Stomach (tissue), 9 donors: ENCODE results near the gene COL23A1. TPM values are rescaled to one million over a fixed set of nuclear protein-coding genes. Genes with fewer than 3 reads are reported as not detected.

Source experiments
- DNase-seq, 2 donors: peaks; one replicate each; pipeline versions ENCODE4 v3.0.0 to v3.0.0-alpha.2; 2013 to 2019
- H3K27ac ChIP-seq, 5 donors: fragments of 200-600 bp in 4 of 5; sonication (generic) in 4 of 5; one replicate each; pipeline ENCODE4 v1.5.1; 2013 to 2019; ENCODE audit warnings: mild to moderate bottlenecking in 1 of 5, moderate library complexity in 1 of 5
- H3K27me3 ChIP-seq, 3 donors: fragments of 200-600 bp; sonication (generic); one replicate each; pipeline ENCODE4 v1.5.1; 2017 to 2019; ENCODE audit warnings: mixed run types in 1 of 3
- H3K36me3 ChIP-seq, 4 donors: fragments of 200-600 bp; sonication (generic); 1 replicate in 3 of 4; 2 replicates in 1 of 4; pipeline ENCODE4 v1.5.1; 2016 to 2019
- H3K4me1 ChIP-seq, 4 donors: fragments of 200-600 bp; sonication (generic); one replicate each; pipeline ENCODE4 v1.5.1; 2016 to 2019
- H3K4me3 ChIP-seq, 4 donors: fragments of 200-600 bp; sonication (generic) in 3 of 4; one replicate each; pipeline ENCODE4 v1.5.1; 2016 to 2019; ENCODE audit warnings: mild to moderate bottlenecking in 1 of 4
- H3K9me3 ChIP-seq, 4 donors: fragments of 200-600 bp; sonication (generic); one replicate each; pipeline ENCODE4 v1.5.1; 2016 to 2019
- EP300 ChIP-seq: sonication (generic); formaldehyde crosslinking; IDR thresholded peaks from one replicate; pipeline ENCODE4 v1.6.1; 2017; ENCODE audit warnings: antibody characterized with exemption
- POLR2A ChIP-seq, 4 donors: fragments of 450-650 bp; IDR thresholded peaks; one replicate each; pipeline ENCODE4 v1.6.1; 2016; ENCODE audit warnings: antibody characterized with exemption in 4 of 4, control low read depth in 2 of 4, mild to moderate bottlenecking in 1 of 4, moderate library complexity in 1 of 4
- POLR2AphosphoS5 ChIP-seq, 3 donors: sonication (generic); formaldehyde crosslinking; IDR thresholded peaks; one replicate each; pipeline ENCODE4 v1.6.1; 2016; ENCODE audit warnings: antibody characterized with exemption in 3 of 3
- WGBS, 5 donors: extraction: QIAGEN DNeasy Blood & Tissue Kit in 3 of 5; methylation state at CpG; one replicate each; pipeline versions ENCODE4 v1.1.5 to v1.1.7; 2013 to 2018; 5-methylcytosine and 5-hydroxymethylcytosine counted together
- intact Hi-C: fragments of 100-400 bp; cut with DNase I; formaldehyde crosslinking; loops from one replicate; pipeline ENCODE4 v1.15.1; 2023; ENCODE audit warnings: low total_unique reads
- polyA plus RNA-seq, 3 donors: library from polyadenylated mRNA; stranded (reverse); fragments of 200-250 nt; gene quantifications; one replicate each; pipeline ENCODE4 v1.2.3, GENCODE V29; 2013
- total RNA-seq, 5 donors: library from RNA; depleted of rRNA; stranded (reverse); fragments of >200 nt; gene quantifications; one replicate each; pipeline versions ENCODE4 v1.1.0 to v1.2.3, GENCODE V29; 2014 to 2016
- TF ChIP-seq, protein P1 (sequence below), 7 experiments: fragments of 450-650 bp in 4 of 7; fragments of 200-600 bp in 3 of 7; sonication (generic) in 3 of 7; IDR thresholded peaks; one replicate each; pipeline ENCODE4 v1.5.1; 2016 to 2019; ENCODE audit warnings: antibody characterized with exemption in 7 of 7, control low read depth in 2 of 7, mild to moderate bottlenecking in 1 of 7
- donor health status: healthy with polysubstance abuse.
- donor health status: Bipolar disorder and iron deficiency.
- donor health status: healthy.

The COL23A1 gene
- total and polyA plus RNA-seq, 8 donors = under 0.01 to 7.0 (median 1.4) TPM

DNA sequence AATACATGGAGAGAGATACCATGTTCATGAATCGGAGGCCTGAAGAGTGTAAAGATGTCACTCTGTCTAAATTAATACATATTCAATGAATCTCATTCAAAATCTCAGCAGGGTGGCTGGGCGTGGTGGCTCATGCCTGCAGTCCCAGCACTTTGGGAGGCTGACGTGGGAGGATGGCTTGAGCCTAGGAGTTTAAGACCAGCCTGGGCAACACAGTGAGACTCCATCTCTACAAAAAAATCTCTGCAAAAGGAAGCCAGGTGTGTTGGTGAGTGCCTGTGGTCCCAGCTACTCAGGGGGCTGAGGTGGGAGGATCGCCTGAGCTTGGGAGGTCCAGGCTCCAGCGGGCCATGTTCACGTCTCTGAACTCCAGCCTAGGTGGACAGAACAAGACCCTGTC, 49.7 kb downstream of the COL23A1 start:
- Histone ChIP-seq H3K27ac (no peak overlapping the region), H3K4me1 (peaks cover 0 to 19% (median 9%) of the 10 kb centered on the region in 4 donors), H3K9me3 (no peaks in the 10 kb centered on the region), H3K36me3 (no peaks in the 10 kb centered on the region), H3K27me3 (no peaks in the 10 kb centered on the region), H3K4me3 (no peak overlapping the region)
- TF ChIP-seq, protein P1, sequence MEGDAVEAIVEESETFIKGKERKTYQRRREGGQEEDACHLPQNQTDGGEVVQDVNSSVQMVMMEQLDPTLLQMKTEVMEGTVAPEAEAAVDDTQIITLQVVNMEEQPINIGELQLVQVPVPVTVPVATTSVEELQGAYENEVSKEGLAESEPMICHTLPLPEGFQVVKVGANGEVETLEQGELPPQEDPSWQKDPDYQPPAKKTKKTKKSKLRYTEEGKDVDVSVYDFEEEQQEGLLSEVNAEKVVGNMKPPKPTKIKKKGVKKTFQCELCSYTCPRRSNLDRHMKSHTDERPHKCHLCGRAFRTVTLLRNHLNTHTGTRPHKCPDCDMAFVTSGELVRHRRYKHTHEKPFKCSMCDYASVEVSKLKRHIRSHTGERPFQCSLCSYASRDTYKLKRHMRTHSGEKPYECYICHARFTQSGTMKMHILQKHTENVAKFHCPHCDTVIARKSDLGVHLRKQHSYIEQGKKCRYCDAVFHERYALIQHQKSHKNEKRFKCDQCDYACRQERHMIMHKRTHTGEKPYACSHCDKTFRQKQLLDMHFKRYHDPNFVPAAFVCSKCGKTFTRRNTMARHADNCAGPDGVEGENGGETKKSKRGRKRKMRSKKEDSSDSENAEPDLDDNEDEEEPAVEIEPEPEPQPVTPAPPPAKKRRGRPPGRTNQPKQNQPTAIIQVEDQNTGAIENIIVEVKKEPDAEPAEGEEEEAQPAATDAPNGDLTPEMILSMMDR (IDR thresholded peaks at IDR 0.05) = no peak
- no peak for TF ChIP-seq EP300
- TF ChIP-seq POLR2AphosphoS5 (IDR thresholded peaks at IDR 0.05) = no peak
- TF ChIP-seq POLR2A (IDR thresholded peaks at IDR 0.05) = no peak
- DNase-seq = no peak
- 83 to 96% (median 91%) methylated on average over 6 of the region's 6 CpGs for WGBS, 5 donors
- intact Hi-C loops = no loop called here

DNA sequence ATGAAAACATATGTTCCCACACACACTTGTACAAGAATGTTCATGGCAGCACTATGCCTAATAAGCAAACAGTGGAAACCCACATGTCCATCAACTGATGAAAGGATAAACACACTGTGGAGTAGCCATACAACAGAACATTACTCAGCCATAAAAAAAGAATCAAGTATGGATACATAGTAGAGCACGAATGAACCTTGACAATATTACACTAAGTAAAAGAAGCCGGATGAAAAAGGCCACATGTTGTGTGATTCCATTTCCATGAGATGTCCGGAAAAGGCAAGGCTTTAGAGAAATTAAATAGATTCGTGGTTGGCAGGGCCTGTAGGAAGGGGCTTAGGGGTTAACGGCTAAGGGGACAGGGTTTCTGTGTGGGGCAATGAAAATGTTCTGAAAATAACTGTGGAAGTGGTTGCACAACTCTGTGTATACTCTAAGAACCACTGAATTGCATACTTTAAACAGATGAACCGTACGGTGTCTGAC, 51.4 kb downstream of the COL23A1 start:
- no peaks in the 10 kb centered on the region for H3K27me3 ChIP-seq
- peak overlapping the region in 2 of 5 donors; percentile 28 to 32 for H3K27ac ChIP-seq
- intact Hi-C loops = no loop called here
- H3K4me3 ChIP-seq = no peak overlapping the region
- no peaks in the 10 kb centered on the region for H3K9me3 ChIP-seq
- no peaks in the 10 kb centered on the region for H3K36me3 ChIP-seq
- WGBS, 5 donors = 55 to 80% (median 74%) methylated on average over 7 of the region's 7 CpGs
- no peak for TF ChIP-seq POLR2A (IDR thresholded peaks at IDR 0.05)
- TF ChIP-seq POLR2AphosphoS5 (IDR thresholded peaks at IDR 0.05) = no peak
- TF ChIP-seq EP300 = no peak
- peaks cover 0 to 28% (median 9%) of the 10 kb centered on the region in 4 donors for H3K4me1 ChIP-seq
- no peak for DNase-seq

DNA sequence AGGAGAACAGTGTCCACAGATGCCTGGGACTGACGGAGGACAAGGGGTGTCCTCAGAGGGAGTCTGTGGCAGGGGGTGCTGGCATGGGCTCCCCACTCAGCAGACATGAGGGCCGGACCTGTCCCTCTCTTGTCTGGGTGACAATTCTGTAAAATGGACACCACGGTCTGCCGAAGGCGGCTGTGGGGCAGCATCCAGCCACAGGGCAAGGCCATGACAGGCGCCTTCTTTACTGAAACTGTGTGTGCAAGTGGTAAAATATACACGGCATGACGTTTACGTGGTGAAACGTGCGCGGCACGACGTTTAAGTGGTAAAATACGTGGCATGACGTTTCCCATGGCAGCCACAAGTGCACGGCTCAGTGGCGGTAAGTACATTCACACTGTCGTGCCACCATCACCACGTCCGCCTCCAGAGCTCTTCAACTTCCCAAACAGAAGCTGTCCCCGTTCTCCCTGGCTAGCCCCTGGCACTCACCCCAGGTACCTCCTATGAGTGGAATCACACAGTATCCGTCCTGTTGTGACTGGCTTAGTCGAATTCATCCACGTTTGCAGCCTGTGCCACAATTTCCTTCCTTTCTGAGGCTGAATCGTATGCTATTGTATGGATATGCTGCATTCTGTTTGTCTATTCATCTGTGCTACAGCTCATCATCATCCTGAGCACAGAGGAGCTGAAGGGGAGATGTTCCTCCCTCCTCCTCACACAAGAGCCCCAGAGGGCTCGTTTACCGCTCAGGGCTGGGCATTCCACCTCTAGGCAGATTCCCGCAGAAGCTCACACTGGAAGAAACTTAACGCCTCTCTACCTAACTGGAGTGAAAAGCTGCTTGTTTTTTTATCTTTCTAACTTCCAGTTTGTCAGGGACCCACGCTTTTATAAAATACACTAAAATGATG, 52.5 kb downstream of the COL23A1 start:
- intact Hi-C loops = no loop called here
- H3K4me3 ChIP-seq = no peak overlapping the region
- peaks cover 0 to 27% (median 7%) of the 10 kb centered on the region in 4 donors for H3K4me1 ChIP-seq
- H3K27ac ChIP-seq = peak overlapping the region in 1 of 5 donors; percentile 27
- TF ChIP-seq POLR2A (IDR thresholded peaks at IDR 0.05) (no peak), POLR2AphosphoS5 (IDR thresholded peaks at IDR 0.05) (no peak), EP300 (no peak)
- TF ChIP-seq, protein P1 (IDR thresholded peaks at IDR 0.05) = no peak
- WGBS, 5 donors = 85 to 89% (median 86%) methylated on average over 28 to 31 of the region's 31 CpGs
- no peak for DNase-seq
- no peaks in the 10 kb centered on the region for H3K36me3 ChIP-seq
- no peaks in the 10 kb centered on the region for H3K27me3 ChIP-seq
- no peaks in the 10 kb centered on the region for H3K9me3 ChIP-seq

- WGBS, 5 donors = 77 to 91% (median 89%) methylated on average over 19 to 26 of the region's 26 CpGs
- TF ChIP-seq POLR2AphosphoS5 (IDR thresholded peaks at IDR 0.05) (no peak), POLR2A (IDR thresholded peaks at IDR 0.05) (no peak), EP300 (no peak)
- TF ChIP-seq, protein P1 (IDR thresholded peaks at IDR 0.05) = no peak
Measured at GRCh38 chr5:178536541-178537466, 53.4 kb downstream of the COL23A1 start.

More at GRCh38 chr5:178536541-178537466, 53.4 kb downstream of the COL23A1 start:
- no peak for DNase-seq
- intact Hi-C loops = no loop called here
- Histone ChIP-seq H3K36me3 (no peaks in the 10 kb centered on the region), H3K4me1 (peaks cover 0 to 18% (median 3%) of the 10 kb centered on the region in 4 donors), H3K27ac (no peak overlapping the region), H3K9me3 (no peaks in the 10 kb centered on the region), H3K4me3 (no peak overlapping the region), H3K27me3 (no peaks in the 10 kb centered on the region)
